Measurements from ENCODE around the gene GRK5. TPM values are rescaled to one million over a fixed set of nuclear protein-coding genes. Genes with fewer than 3 reads are reported as not detected.

The GRK5 gene
- total RNA-seq, 1 donor from 2014 or later = 43.2 TPM

- Mint-ChIP-seq H3K9me3 (ENCODE audit: unreplicated experiment) (no peaks in the 10 kb centered on the region), H3K4me3 (ENCODE audit: unreplicated experiment) (no peak overlapping the region), H3K36me3 (ENCODE audit: unreplicated experiment) (no peaks in the 10 kb centered on the region), H3K27me3 (ENCODE audit: unreplicated experiment) (peaks cover 35% of the 10 kb centered on the region), H3K4me1 (ENCODE audit: unreplicated experiment) (peaks cover 3% of the 10 kb centered on the region), H3K27ac (ENCODE audit: unreplicated experiment) (no peak overlapping the region)
- DNase-seq (ENCODE audit: extremely low spot score, unreplicated experiment) = no peak
- no peak for TF ChIP-seq CTCF (IDR thresholded peaks at IDR 0.05)
Measured at GRCh38 chr10:119469846-119470245, 262.5 kb downstream of the GRK5 start.

- DNase-seq (ENCODE audit: extremely low spot score, unreplicated experiment) = no peak
- no peak overlapping the region for H3K4me3 Mint-ChIP-seq (ENCODE audit: unreplicated experiment)
- TF ChIP-seq CTCF (IDR thresholded peaks at IDR 0.05) = no peak
- H3K36me3 Mint-ChIP-seq (ENCODE audit: unreplicated experiment) = no peaks in the 10 kb centered on the region
- H3K27me3 Mint-ChIP-seq (ENCODE audit: unreplicated experiment) = peaks cover 46% of the 10 kb centered on the region
- peaks cover 3% of the 10 kb centered on the region for H3K4me1 Mint-ChIP-seq (ENCODE audit: unreplicated experiment)
- H3K27ac Mint-ChIP-seq (ENCODE audit: unreplicated experiment) = no peak overlapping the region
- H3K9me3 Mint-ChIP-seq (ENCODE audit: unreplicated experiment) = no peaks in the 10 kb centered on the region
Measured at GRCh38 chr10:119470920-119471702, 263.7 kb downstream of the GRK5 start.

GRCh38 chr10:119473771-119474170 lies 266.4 kb downstream of the GRK5 start:
- no peak for DNase-seq (ENCODE audit: extremely low spot score, unreplicated experiment)
- Mint-ChIP-seq H3K27me3 (ENCODE audit: unreplicated experiment) (peaks cover 68% of the 10 kb centered on the region), H3K36me3 (ENCODE audit: unreplicated experiment) (no peaks in the 10 kb centered on the region), H3K4me3 (ENCODE audit: unreplicated experiment) (no peak overlapping the region), H3K4me1 (ENCODE audit: unreplicated experiment) (peaks cover 3% of the 10 kb centered on the region), H3K27ac (ENCODE audit: unreplicated experiment) (no peak overlapping the region), H3K9me3 (ENCODE audit: unreplicated experiment) (no peaks in the 10 kb centered on the region)
- no peak for TF ChIP-seq CTCF (IDR thresholded peaks at IDR 0.05)

GRCh38 chr10:119474606-119475005 lies 267.2 kb downstream of the GRK5 start:
- peaks cover 76% of the 10 kb centered on the region for H3K27me3 Mint-ChIP-seq (ENCODE audit: unreplicated experiment)
- no peak for TF ChIP-seq CTCF (IDR thresholded peaks at IDR 0.05)
- no peak overlapping the region for H3K27ac Mint-ChIP-seq (ENCODE audit: unreplicated experiment)
- no peaks in the 10 kb centered on the region for H3K9me3 Mint-ChIP-seq (ENCODE audit: unreplicated experiment)
- H3K4me3 Mint-ChIP-seq (ENCODE audit: unreplicated experiment) = no peak overlapping the region
- no peaks in the 10 kb centered on the region for H3K36me3 Mint-ChIP-seq (ENCODE audit: unreplicated experiment)
- DNase-seq (ENCODE audit: extremely low spot score, unreplicated experiment) = no peak
- H3K4me1 Mint-ChIP-seq (ENCODE audit: unreplicated experiment) = peaks cover 6% of the 10 kb centered on the region

- no peaks in the 10 kb centered on the region for H3K9me3 Mint-ChIP-seq (ENCODE audit: unreplicated experiment)
- TF ChIP-seq CTCF (IDR thresholded peaks at IDR 0.05) = no peak
- no peak overlapping the region for H3K4me3 Mint-ChIP-seq (ENCODE audit: unreplicated experiment)
- H3K27me3 Mint-ChIP-seq (ENCODE audit: unreplicated experiment) = peaks cover 59% of the 10 kb centered on the region
- H3K4me1 Mint-ChIP-seq (ENCODE audit: unreplicated experiment) = peaks cover 9% of the 10 kb centered on the region
- no peak for DNase-seq (ENCODE audit: extremely low spot score, unreplicated experiment)
- no peak overlapping the region for H3K27ac Mint-ChIP-seq (ENCODE audit: unreplicated experiment)
- H3K36me3 Mint-ChIP-seq (ENCODE audit: unreplicated experiment) = no peaks in the 10 kb centered on the region
Measured at GRCh38 chr10:119477444-119477843, 270.1 kb downstream of the GRK5 start.
